GM18498 (cell line): ENCODE measurements around the gene SLC22A5.
A peak's percentile ranks its signal among the peaks of the same experiment; 100 is the strongest.
"Not testable (repeated sequence)": the region's sequence is repeated elsewhere in the genome, so short reads cannot be mapped to it uniquely, and the experiment has no call there.

ENCODE experiments used
- ATAC-seq: cut with Tn5 transposase; IDR thresholded peaks from one replicate; pipeline ENCODE4 v1.9.1; 2021; ENCODE audit warnings: mild to moderate bottlenecking, moderate library complexity; ENCODE audit not compliant: unreplicated experiment

Gene SLC22A5

DNA sequence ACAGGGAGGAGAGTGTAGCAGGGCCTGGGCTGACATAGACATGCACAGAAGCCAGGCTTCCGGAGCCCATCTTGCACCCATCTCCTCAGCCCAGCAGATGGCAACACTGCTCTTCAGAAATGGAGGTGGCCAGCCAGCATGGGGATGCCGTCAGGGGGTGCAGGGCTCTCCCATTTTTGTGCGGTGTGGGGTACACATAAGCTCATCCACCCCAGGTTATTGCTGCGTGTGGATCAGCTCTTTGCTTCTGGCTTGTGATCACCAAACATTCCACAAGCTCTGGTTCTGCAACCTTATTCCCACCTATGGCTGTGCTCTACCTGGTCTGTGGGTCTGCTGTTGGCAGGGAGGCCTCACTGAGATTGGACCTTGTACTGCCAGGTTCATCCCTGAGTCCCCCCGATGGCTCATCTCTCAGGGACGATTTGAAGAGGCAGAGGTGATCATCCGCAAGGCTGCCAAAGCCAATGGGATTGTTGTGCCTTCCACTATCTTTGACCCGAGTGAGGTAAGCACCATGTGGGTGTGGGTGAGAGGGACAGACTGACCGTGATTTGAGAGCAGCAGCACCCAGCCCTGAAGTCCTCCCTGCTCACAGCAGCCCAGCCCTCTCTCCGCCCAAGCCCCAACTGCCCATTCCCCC lies 17.3 kb downstream of the SLC22A5 start:
- ATAC-seq = peak; percentile 85

DNA sequence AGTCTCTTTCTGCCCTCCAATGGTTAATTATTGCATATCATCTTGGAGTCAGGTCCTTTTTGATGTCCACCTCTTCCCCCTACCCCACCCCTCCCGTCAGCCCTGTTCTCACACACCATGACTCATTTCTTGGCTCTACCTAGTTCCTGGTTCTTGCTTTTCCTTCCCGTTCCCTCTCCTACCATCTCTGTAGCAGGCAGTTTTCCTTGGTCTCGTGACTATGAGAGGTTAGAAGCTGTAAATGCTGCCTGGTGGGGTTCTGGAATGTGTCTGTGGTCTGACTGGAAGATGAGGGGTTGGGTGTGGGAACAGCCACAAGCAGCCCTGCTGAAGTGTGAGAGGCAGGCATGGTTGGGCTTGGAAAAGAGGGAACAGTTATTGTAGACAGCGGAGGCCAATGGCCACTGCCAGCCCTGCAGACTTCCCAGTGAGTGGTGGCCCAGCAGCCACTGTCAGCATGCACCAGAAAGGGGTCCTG lies 18.2 kb downstream of the SLC22A5 start:
- ATAC-seq = no peak

DNA sequence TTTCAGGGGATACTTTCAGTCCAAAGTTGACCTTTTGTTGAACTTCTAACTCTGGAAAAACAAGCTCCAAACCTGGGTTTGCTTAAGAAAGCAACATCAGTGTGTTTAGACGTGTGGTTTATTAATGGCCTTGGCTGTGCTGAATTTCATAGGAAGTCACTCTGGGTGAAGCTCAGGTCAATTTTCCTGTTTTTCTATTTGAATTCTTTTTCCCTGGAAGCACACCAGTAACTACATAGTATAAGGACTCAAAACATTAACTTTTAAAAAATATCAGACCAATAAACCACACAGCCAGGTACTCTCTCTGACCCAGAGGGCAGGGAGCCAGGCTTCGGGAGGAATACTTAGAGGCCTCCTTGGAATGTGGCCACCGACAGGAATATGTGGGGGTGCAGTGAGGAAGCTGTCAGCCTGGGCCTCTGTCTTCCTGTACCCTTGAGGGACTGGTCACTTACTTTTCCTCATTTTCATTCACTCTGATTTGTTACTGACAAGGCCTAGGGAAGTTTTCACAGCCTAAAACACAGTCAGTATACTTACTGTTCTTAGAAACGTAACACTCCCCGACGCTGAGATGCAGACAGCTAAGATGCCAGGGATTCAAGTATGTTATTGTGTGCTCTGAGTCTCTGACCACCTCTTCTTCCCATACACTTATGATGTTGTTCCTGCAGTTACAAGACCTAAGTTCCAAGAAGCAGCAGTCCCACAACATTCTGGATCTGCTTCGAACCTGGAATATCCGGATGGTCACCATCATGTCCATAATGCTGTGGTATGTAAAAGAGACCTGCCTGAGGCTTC lies 18.9 kb downstream of the SLC22A5 start:
- no peak for ATAC-seq

DNA sequence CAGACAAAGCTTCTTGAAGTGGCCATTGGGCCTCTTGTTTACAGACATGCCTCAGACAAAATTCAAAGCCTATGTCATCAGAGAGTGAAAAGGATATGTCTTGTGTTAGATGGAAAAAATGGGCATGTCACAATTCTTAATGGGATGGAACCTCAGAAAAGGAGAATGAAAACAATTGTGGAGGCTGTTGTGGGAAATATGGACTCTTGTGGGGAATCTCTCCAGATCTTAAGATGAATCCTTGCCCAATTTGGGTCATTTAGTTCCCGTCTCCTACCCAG lies 19.5 kb downstream of the SLC22A5 start:
- no peak for ATAC-seq

DNA sequence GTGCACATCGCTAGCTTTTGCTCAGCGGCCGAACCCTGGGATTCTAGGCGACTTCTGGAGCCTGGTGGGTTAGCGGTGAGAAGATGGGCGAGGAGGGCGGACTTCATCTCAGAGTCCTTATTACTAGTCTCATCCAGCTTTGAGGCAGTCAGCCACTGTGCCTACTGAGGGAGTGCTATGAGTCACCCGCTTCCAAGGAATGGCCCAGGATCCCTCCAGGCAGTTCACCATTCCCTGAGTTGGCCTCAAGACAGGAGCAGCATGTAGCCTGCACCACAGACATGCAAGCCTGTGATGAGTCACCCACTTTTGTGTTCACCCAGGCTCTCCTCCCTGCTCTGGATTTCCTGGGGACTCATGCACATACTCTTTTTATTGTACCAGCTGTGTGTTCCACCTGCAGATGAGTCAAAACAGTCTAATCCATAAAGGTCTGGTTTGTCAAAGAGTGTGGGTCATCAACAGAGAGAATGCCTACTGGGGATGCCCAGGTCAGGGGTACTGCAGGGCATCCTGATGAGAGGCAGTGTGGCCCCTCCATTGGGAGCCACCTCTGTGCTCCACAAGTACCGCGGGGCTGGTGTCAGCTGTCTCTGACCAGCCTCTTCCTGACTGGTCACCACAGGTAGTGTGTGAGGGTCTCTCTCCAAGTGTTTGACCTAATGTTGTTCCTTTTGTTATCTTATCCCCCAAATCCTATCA lies 20.2 kb downstream of the SLC22A5 start:
- ATAC-seq = no peak

DNA sequence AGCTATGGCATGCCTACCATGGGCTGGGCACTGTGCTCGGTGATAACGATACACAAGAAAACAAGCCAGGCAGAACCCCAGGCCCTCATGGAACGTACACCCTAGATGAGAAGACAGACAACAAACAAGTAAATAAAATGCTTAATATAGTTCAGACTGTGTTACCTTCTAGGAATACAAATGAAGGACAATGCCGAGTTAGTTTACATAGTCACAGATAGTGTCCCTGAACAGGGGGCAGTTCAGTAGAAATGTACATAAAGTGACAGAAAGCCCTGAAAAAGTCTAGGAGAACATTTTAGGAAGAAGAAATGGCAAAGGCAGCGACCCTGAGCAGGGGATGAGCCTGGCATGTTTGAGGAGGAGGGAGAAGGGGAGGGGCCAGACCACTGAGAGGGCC lies 21.7 kb downstream of the SLC22A5 start:
- no peak for ATAC-seq

DNA sequence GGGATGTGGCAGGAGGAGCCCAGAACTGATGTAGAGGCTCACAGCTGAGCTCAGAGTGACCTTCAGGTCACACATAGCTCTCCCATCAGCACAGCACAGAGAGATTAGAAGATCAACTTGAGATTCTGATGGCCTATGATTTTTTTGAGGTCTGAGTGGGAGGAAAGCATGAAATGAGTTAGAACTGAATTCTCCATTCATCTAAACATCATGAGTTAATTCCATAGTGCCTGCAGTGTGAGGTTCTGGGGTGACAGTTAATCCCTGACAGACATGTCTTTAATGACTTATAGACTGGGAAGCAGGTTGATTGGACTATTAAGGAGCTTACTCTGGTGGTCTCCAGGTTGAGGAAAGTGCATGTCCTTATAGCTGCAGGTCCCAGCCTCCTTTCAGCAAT lies 22.4 kb downstream of the SLC22A5 start:
- ATAC-seq = no peak

DNA sequence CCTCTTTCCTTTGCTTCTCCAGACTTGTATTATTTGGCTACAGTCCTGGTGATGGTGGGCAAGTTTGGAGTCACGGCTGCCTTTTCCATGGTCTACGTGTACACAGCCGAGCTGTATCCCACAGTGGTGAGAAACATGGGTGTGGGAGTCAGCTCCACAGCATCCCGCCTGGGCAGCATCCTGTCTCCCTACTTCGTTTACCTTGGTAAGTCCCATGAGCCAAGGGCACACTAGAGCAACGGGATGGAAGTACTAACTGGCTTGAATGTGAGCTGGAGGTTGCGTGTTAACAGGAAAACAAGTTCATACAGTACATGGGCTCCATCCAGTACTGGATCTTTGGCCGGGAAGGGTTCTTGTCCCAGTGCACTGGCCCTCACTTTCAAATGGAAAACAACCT lies 22.9 kb downstream of the SLC22A5 start:
- no peak for ATAC-seq

DNA sequence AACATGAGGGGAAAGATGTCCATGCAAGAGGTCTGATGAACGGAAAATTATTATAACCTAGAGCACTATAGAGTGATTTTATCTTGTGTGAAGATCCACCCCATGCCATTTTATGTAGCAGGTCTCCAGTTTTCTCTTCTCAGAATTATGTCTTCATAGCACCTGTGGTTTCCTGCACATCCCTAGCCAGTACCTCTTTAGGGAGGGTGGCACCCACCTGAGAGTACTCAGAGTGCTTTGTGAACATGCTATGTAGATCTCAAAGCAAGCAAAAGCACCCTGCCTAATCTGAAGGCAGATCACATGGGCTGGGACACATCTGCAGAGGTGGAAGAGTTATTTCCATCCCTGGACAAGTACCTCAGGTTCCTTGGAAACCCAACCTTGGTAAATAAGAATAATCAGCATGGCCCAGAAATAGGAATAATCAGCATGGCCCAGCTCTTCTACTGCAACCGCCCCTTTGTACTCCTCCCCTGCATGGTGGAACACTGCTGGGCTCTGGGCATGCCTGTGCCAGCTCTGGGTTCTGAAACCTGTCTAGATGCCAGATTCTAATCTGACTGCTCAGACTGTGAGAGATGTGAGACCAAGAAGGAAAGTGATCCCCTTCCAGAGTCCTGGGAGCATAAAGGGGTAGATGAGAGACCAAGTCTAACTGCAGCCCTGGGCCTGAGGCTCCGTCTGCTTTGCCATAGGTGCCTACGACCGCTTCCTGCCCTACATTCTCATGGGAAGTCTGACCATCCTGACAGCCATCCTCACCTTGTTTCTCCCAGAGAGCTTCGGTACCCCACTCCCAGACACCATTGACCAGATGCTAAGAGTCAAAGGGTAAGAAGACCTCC lies 23.7 kb downstream of the SLC22A5 start:
- ATAC-seq = no peak

DNA sequence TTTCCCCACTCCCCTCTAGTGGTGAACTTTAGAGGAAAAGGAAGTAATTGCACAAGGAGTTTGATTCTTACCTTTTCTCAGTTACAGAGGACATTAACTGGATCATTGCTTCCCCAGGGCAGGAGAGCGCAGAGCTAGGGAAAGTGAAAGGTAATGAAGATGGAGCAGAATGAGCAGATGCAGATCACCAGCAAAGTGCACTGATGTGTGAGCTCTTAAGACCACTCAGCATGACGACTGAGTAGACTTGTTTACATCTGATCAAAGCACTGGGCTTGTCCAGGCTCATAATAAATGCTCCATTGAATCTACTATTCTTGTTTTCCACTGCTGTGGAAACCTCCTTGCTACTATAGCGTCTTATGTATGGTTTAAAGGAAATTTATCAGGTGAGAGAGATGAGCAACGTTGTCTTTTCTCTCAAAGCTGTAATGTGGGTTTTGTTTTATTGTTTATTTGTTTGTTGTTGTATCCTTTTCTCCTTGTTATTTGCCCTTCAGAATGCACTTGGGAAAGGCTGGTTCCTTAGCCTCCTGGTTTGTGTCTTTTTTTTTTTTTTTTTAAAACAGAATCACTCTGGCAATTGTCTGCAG lies 25.3 kb downstream of the SLC22A5 start:
- peak; percentile 84 for ATAC-seq

DNA sequence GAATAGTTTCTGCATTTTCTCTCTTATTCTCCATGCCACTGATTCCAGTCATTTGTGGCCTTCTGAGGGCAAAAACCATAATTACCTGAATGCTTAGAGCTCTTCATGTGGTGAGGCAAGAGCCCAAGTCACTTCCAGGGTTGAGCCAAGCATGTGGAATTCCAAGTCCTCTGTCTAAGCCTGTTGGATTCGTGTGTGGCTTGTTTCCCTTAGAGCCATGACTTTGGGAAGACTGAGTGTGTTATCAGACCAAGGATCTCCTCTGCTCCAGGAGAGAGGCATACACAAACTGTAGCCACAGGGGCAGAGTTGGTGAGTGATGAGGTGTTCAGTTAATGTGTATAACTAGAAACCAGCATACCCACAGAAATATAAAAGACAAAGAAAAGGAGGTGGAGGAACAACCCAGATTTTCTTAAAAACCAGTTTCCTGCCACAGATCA lies 27.1 kb downstream of the SLC22A5 start:
- ATAC-seq = no peak

DNA sequence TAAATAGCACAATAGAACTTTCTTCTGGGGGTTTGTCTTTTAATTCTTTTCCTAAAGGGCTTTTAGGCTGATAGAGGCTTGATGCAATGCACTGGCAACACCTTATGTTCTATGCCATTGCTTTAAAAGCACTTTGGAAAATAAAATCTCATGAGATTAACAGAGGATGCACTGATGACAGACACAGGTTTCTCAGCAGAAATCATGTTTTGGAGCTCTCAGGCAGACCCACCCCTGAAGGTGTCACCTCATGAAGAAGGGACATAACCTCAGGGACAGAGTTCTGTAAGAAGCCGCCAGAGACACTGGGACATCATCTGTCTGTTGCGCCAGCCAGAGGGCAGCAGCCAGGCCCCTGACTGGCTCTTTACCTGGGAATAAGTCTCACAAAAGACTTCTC lies 27.7 kb downstream of the SLC22A5 start:
- no peak for ATAC-seq

DNA sequence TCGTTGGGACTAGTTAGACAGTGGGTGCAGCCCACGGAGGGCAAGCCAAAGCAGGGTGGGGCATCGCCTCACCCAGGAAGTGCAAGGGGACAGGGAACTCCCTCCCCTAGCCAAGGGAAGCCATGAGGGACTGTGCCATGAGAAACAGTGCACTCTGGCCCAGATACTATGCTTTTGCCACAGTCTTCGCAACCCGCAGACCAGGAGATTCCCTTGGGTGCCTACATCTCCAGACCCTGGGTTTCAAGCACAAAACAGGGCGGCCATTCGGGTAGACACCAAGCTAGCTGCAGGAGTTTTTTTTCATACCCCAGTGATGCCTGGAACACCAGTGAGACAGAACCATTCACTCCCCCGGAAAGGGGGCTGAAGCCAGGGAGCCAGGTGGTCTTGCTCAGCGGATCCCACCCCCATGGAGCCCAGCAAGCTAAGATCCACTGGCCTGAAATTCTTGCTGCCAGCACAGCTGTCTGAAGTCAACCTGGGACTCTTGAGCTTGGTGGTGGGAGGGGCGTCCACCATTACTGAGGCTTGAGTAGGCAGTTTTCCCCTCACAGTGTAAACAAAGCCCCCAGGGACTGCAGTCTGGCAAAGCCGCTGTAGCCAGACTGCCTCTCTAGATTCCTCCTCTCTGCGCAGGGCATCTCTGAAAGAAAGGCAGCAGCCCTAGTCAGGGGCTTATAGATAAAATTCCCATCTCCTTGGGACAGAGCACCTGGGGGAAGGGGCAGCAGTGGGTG lies 28.6 kb downstream of the SLC22A5 start:
- not testable (repeated sequence) for ATAC-seq

DNA sequence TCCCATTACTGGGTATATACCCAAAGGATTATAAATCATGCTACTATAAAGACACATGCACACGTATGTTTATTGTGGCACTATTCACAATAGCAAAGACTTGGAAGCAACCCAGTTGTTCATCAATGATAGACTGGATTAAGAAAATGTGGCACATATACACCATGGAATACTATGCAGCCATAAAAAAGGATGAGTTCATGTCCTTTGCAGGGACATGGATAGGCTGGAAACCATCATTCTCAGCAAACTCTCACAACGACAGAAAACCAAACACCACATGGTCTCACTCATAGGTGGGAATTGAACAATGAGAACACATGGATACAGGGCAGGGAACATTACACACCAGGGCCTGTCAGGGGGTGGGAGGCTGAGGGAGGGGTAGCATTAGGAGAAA lies 34.5 kb downstream of the SLC22A5 start:
- not testable (repeated sequence) for ATAC-seq

DNA sequence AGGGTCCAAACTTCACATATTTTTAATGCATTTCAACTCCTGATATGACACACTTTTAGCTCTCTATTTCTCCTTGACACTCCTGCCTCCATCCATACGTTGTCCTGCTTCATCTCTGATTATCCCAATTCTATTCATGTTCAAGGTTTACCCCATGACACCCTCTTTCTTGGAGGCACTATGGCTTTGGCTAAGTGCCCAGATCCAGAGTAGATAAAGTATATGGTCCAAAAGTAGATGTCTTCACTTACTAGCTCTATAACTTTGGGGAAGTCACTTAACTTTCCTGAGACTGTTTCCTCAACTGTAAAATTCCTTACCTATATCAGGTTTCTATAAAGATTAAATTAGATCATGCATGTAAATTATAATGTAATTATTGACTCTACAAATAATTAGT lies 36.1 kb downstream of the SLC22A5 start:
- ATAC-seq = no peak

DNA sequence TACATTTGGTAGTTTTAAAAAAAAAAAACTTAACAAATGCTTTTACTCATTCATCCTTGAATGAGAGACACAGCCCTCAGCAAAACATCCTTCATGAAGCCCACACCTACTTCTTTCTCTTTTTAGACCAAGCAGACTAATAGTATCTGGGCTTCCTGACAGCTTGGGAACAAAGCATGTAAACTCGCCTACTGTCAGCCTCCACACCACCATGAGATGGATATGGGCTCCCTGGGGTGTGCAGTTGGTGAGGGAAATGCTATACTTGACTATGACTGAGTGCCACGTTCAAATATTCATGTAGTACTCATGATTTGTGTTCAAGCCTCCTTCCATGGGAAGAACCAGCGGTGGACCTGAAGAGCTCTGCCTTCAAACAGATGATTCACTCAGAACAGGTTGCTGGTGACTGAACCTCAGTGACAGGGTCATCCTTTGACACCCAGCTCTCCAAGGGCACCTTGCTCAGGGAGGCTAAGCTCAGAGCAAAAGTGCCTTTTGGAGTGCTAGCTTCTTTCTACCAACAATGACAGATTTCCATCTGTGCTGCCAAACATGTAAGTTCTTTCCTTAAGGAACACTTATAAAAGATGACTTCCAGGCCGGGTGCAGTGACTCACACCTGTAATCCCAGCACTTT lies 36.8 kb downstream of the SLC22A5 start:
- ATAC-seq = no peak

DNA sequence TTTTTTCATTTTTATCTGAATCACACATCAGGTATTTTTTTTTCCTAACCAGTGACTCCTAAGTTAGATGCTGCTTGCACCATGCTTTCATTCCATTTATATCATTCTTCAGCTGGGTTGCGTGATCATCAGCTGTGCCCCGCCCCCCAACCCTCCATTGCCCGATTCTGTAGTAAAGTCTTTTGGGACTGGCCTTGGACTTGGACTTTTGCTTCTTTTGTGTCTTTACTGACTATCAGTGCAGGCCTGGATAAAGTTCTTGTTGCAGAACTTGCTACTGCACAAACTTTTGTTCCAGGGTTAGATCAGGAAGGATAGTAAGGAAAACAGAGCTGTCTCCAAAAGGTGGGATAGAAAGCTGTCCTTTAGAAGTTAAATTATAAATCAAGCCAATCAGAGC lies 38.5 kb downstream of the SLC22A5 start:
- no peak for ATAC-seq

DNA sequence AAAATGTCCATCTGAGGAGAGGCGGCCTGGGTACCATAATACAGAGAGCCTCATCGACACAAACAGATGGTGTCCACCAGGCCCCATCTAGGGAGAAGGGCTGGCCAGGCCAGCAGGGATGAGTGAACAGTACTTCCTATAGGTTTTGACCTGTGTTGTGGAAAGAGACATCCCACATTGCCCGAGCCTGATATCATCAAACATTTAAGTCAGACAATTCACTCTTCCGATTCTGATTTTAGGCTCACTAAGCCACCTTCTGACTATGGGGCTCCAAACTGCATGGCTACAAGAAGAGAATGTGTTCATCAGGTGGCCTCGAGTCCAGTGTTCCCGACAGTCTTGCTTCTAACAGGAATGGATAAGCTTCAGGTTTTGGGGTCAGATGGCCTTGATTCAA lies 38.9 kb downstream of the SLC22A5 start:
- ATAC-seq = no peak

DNA sequence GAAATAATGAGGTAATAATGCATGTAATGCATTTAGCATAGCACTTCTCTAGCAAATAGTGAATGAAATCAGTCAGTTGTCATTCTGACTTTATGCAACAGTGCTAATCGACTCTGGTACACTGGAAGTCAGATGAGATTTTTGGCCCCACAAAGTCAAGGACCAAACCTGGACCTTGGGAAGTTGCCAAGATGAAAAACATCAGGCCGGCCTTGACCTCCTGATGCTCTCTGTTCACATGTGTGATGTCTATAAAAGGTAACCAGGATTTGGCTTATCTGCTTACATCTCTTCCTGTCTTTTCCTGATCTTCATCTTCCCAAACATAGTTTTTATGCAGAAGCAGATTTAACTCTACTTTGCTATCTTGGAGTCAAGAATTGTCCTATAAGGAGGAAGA lies 39.5 kb downstream of the SLC22A5 start:
- ATAC-seq = no peak
